Stimulated activated naive B cell treated with anti-CD40 and anti-IgM and Interleukin-4, amounts not matched to agents 10 μg/mL and 1 μg/mL and 100 μg/mL, for 72 hours (primary cell): ENCODE measurements around the gene NDUFA8.

Source experiments
- ATAC-seq, 2 donors: fragments of 150-1000 bp; cut with Tn5 transposase; replicated peaks; 2 replicates each; pipeline ENCODE4 v1.10.0; 2021; ENCODE audit warnings: moderate library complexity in 1 of 2
- DNase-seq: peaks from one replicate; pipeline ENCODE4 v3.0.0; 2021
- H3K27ac Mint-ChIP-seq: one replicate; pipeline ENCODE4 v1.8.0; 2022; ENCODE audit warnings: mild to moderate bottlenecking, mixed read lengths
- H3K27me3 Mint-ChIP-seq, 2 donors: one replicate each; pipeline ENCODE4 v1.8.0; 2022; ENCODE audit warnings: mixed read lengths in 2 of 2
- H3K36me3 Mint-ChIP-seq, 2 donors: one replicate each; pipeline ENCODE4 v1.8.0; 2022; ENCODE audit warnings: mixed read lengths in 2 of 2, mild to moderate bottlenecking in 1 of 2
- H3K4me1 Mint-ChIP-seq, 2 donors: one replicate each; pipeline ENCODE4 v1.8.0; 2022; ENCODE audit warnings: mixed read lengths in 2 of 2, mild to moderate bottlenecking in 1 of 2
- H3K4me3 Mint-ChIP-seq, 2 donors: one replicate each; pipeline ENCODE4 v1.8.0; 2022; ENCODE audit warnings: mild to moderate bottlenecking in 2 of 2, mixed read lengths in 2 of 2, moderate library complexity in 1 of 2
- H3K9me3 Mint-ChIP-seq, 2 donors: one replicate each; pipeline ENCODE4 v1.8.0; 2022; ENCODE audit warnings: mixed read lengths in 2 of 2, mild to moderate bottlenecking in 1 of 2

Gene NDUFA8

GRCh38 chr9:122100756-122101155 is 58.8 kb downstream of the NDUFA8 start:
- Mint-ChIP-seq H3K4me3 (no peak overlapping the region), H3K36me3 (peaks cover 5 to 7% of the 10 kb centered on the region in 2 donors), H3K27ac (no peak overlapping the region), H3K27me3 (peaks cover 23 to 40% of the 10 kb centered on the region in 2 donors), H3K4me1 (peaks cover 4 to 6% of the 10 kb centered on the region in 2 donors), H3K9me3 (peaks cover 7 to 11% of the 10 kb centered on the region in 2 donors)
- DNase-seq (no peak), ATAC-seq (no peak)

DNA sequence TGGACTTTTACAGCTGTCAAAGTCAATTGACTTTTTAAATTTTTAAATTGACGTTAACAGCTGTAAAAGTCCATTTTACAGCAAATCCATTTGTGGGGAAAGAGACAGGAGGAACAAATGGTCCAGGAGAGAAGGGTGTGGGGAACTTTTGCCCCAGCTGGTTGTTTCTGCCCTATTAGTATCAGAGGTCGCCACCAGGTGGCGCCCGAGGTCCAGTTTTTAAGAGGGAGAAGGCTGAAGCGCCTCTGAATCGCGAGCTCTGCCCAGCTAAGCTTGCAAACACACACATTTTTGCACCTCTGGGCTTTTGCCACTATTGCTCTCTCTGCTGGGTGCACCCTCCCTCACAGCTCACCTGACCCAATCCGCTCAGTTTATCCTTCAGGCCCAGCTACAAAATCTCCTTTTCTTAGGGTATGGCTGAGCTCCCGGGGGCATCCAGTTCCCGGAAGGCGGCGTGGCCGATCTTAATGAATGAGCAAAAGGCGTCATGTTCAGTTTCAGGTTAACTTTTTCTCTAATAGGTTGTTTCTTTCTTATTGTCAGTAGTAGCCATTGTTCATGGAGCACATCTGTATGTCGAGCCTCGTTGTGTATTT is 60.2 kb downstream of the NDUFA8 start:
- Mint-ChIP-seq H3K27me3 (peaks cover 27 to 40% of the 10 kb centered on the region in 2 donors), H3K4me3 (peak overlapping the region; percentile 42 to 55), H3K27ac (no peak overlapping the region), H3K36me3 (peaks cover 5 to 7% of the 10 kb centered on the region in 2 donors), H3K9me3 (peaks cover 6 to 11% of the 10 kb centered on the region in 2 donors), H3K4me1 (peaks cover 11 to 18% of the 10 kb centered on the region in 2 donors)
- peak; percentile 88 to 89 for ATAC-seq
- DNase-seq: peak; percentile 41

GRCh38 chr9:122097679-122098315 is 61.8 kb downstream of the NDUFA8 start:
- no peaks in the 10 kb centered on the region for H3K9me3 Mint-ChIP-seq
- peaks cover 27 to 40% of the 10 kb centered on the region in 2 donors for H3K27me3 Mint-ChIP-seq
- DNase-seq (no peak), ATAC-seq (no peak)
- no peak overlapping the region for H3K27ac Mint-ChIP-seq
- no peak overlapping the region for H3K4me3 Mint-ChIP-seq
- H3K36me3 Mint-ChIP-seq: no peaks in the 10 kb centered on the region
- H3K4me1 Mint-ChIP-seq: peaks cover 14 to 24% of the 10 kb centered on the region in 2 donors

GRCh38 chr9:122096620-122097415 is 62.8 kb downstream of the NDUFA8 start:
- Mint-ChIP-seq H3K27me3 (peaks cover 27 to 35% of the 10 kb centered on the region in 2 donors), H3K4me1 (peaks cover 19 to 32% of the 10 kb centered on the region in 2 donors), H3K27ac (no peak overlapping the region), H3K36me3 (no peaks in the 10 kb centered on the region), H3K4me3 (no peak overlapping the region), H3K9me3 (no peaks in the 10 kb centered on the region)
- DNase-seq (no peak), ATAC-seq (no peak)

GRCh38 chr9:122095010-122095767 is 64.4 kb downstream of the NDUFA8 start:
- peaks cover 34 to 48% of the 10 kb centered on the region in 2 donors for H3K4me1 Mint-ChIP-seq
- DNase-seq (peak; percentile 26), ATAC-seq (peak in 1 of 2 donors; percentile 4)
- no peaks in the 10 kb centered on the region for H3K9me3 Mint-ChIP-seq
- peak overlapping the region; percentile 44 to 62 for H3K4me3 Mint-ChIP-seq
- H3K27ac Mint-ChIP-seq: no peak overlapping the region
- peaks cover 5 to 11% of the 10 kb centered on the region in 2 donors for H3K36me3 Mint-ChIP-seq
- H3K27me3 Mint-ChIP-seq: peaks cover 23 to 29% of the 10 kb centered on the region in 2 donors
